ENCODE results near the gene THUMPD1.
"Not testable (repeated sequence)": the region's sequence is repeated elsewhere in the genome, so short reads cannot be mapped to it uniquely, and the experiment has no call there.

THUMPD1 gene

DNA sequence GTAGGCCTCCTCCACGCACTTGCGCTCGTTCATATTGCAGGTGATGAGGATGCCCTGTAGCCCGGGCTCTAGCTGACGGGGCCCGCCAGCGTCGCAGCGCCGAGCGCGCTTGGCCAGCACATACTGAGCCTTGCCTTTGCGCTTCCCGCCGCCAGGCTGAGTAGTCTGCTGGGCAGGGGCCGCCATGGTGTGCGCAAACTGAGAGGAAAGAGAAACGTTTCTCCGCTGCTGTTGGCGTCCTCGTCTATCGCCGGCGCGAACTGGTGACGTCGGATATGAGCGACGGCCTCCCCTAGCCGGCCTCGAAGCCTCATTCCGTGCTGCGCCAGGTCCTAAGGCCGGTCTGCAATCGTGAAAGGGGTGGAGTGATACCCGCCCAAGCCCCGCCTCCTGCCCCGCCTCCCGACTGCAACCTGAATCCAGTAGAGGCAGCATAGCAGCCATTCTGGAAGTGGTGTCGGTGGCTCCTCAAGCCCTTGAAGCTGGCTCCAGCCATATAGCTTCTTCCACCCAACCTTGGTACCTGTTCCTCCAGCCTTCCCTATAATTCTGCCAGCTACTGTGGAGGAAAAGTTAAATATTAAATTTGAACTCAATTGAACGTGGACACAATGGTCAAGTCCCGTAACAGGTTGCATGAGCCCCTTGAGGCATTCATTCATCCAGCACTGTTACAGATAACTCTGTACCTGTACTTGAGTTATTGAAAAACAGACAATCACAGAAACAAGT lies at the start of gene THUMPD1:
Gene THUMPD1, minus strand, starts transcription at position 265 of the 732 bp plus-strand sequence. Its CDS starts 79 bp downstream, at position 186.
- in situ Hi-C loops (cut with MboI; ENCODE audit: low sequenced_read_pairs) = no loop called here

DNA sequence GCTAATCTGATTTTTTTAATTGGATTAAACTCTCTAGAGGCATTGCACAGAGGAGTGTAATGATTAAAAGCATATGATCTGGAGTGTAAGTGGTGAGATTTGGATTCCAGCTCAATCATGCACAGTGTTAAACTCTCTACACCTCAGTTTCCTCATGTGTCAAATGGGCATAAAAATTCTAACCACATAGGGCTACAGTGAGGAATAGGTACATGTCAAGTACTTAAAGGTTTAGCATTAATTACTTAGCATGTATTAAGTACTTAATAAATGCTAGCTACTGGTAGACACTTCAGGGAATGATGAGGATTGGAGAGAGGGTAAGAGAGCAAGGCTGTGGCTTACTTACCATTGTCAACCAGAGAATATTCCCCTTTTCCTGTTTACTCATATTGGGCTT lies 47.5 kb upstream of the THUMPD1 start:
- in situ Hi-C loops (cut with MboI; ENCODE audit: low sequenced_read_pairs) = no loop called here

DNA sequence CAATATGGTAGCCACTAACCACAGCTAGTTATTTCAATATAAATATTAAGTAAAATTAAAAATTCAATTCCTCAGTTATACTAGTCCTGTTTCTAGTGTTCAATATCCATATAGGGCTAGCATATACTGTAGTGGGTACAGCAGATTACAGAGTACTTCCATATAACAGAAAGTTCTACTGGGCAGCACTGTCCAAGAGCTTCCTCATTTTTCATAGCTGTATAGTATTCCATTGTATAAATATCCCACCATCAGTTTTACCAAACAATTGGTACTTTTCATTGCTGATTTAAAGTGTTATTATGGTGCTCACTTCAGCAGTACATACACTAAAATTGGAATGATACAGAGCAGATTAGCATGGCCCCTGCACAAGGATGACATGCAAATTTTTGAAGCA lies 42.6 kb upstream of the THUMPD1 start:
- in situ Hi-C loops (cut with MboI; ENCODE audit: low sequenced_read_pairs) = no loop called here

DNA sequence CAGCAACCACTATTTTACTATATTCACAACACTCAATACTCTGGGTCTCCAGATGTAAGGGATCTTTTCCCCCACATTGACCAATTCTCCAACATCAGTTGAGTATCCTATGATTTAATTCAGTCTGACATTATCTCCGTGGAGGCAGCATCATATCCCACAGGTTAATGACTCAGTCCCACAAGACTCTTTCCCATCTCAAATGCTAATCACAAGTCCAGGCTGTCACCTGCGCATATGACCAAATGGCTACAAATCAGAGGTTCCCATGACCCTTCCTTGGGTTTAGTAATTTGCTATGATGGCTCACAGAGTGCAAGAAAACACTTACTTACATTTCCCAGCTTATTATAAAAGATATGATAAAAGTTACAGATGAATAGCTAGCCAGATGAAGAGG lies 40.9 kb upstream of the THUMPD1 start:
- in situ Hi-C loops (cut with MboI; ENCODE audit: low sequenced_read_pairs) = no loop called here

DNA sequence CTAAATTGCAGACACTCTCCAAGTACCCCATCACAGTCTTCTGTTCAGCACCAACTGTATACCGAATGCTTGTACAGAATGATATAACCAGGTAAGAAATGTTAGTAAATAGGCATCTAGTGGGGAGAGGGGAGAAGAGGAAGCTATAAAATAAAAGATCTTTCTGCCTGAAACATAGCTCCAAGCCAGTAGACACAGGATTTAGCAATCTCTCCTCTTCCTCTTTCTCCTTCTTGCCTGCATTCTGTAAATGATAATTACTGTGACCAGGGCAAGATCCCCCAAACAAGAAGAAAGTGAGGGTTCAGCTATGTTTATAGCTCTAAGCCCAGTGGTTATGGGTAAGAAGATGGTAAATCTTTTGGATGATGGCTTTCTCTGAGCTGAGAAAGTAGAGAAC lies 40.1 kb upstream of the THUMPD1 start:
- in situ Hi-C loops (cut with MboI; ENCODE audit: low sequenced_read_pairs) = no loop called here

GRCh38 chr16:20774703-20775362 lies 33.2 kb upstream of the THUMPD1 start:
- in situ Hi-C loops (cut with MboI; ENCODE audit: low sequenced_read_pairs) = no loop called here

DNA sequence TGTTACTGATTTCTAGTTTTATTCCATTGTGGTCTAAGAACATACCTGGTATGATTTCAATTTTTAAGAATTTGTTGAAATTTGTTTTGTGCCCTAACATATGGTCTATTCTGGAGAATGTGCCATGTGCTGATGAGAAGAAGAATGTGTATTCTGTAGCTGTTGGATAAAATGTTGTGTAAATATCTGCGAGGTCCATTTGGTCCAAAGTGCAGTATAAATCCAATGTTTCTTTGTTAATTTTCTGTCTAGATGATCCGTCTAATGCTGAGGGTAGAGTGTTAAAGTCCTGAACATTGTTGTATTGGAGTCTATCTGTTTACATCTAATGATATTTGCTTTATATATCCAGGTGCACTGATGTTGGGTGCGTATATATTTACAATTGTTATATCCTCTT lies 32.1 kb upstream of the THUMPD1 start:
- in situ Hi-C loops (cut with MboI; ENCODE audit: low sequenced_read_pairs) = no loop called here

- in situ Hi-C loops (cut with MboI; ENCODE audit: low sequenced_read_pairs) = no loop called here
These were observed 27.2 kb upstream of the THUMPD1 start for GRCh38 chr16:20768818-20769217.

DNA sequence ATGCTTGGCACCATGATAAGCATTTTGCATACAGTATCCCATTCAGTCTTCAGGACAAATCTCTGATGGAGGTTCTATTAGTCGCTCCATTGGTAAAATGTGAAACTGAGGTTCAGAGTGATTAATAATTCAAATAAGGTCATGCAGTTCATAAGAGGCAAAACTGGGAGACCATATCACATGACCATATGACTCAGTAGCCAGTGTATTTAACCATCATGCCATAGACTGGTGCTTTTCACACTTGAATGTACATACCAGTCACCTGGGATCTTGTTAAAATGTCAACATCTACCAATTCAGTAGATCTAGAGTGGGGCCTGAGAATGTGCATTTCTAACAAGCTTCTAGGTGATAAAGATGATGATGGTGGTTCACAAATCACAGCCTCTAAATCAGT lies 26.5 kb upstream of the THUMPD1 start:
- in situ Hi-C loops (cut with MboI; ENCODE audit: low sequenced_read_pairs) = no loop called here

DNA sequence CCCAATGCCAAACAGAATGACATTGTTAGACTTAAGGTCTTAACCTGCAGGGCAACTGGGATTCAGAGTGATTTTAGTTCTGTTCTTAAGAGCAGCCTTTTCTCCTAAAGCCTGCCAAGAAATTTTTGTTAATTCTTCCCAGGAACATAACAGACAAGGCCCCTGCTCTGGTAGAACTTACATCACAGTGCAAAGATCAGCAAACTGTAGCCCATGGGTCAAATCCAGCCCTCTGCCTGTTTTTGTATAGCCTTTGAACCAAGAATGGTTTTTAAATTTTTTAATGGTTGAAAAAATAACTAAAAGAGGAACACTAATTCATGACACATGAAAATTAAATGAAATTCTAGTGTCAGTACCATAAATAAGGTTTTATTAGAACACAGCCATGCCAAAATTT lies 26.0 kb upstream of the THUMPD1 start:
- in situ Hi-C loops (cut with MboI; ENCODE audit: low sequenced_read_pairs) = no loop called here

- in situ Hi-C loops (cut with MboI; ENCODE audit: low sequenced_read_pairs) = no loop called here
These were observed 24.7 kb upstream of the THUMPD1 start for GRCh38 chr16:20766294-20766693.

- in situ Hi-C loops (cut with MboI; ENCODE audit: low sequenced_read_pairs) = no loop called here
These were observed 24.1 kb upstream of the THUMPD1 start for GRCh38 chr16:20765732-20766131.

DNA sequence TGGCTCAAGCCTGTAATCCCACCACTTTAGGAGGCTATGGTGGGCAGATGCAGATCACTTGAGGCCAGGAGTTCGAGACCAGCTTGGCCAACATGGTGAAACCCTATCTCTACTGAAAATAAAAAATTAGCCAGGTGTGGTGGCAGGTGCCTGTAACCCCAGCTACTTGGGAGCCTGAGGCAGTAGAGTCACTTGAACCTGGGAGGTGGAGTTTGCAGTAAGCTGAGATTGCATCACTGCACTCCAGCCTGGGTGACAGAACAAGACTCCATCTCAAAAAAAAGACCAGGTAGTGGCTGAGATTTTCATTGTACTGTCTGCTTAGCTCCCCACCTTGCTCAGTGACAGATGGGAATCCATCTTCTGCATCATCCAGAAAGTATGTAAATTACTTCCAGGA lies 22.8 kb upstream of the THUMPD1 start:
- in situ Hi-C loops (cut with MboI; ENCODE audit: low sequenced_read_pairs) = not testable (repeated sequence)

- in situ Hi-C loops (cut with MboI; ENCODE audit: low sequenced_read_pairs) = no loop called here
These were observed 22.0 kb upstream of the THUMPD1 start, which contains the start of gene ACSM3 for GRCh38 chr16:20763461-20764232. TSS of gene ACSM3 (plus strand) at chr16:20764014. CDS start at chr16:20770035, 6,021 bp downstream.

GRCh38 chr16:20762404-20763123 lies 20.9 kb upstream of the THUMPD1 start:
- in situ Hi-C loops (cut with MboI; ENCODE audit: low sequenced_read_pairs) = no loop called here

- in situ Hi-C loops (cut with MboI; ENCODE audit: low sequenced_read_pairs) = no loop called here
These were observed 19.6 kb upstream of the THUMPD1 start for GRCh38 chr16:20761175-20761574.

DNA sequence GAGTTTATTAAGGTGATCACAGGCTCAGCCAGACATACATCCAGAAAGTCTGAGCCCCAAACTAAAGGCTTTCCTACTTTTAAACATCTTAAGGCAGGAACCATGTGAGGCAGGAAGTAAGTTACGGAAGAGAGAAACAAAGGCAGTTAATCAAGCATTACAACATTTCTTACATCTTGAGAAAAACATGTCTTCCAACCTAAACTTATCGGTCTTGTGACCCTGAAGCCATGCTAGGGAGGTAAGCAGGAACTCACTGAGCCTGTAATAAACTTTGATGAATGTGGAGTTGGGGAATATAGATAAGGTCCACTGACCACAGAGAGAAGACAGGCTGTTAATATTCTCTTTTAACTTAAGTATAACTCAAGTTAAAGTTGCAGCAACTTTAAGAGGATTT lies 18.7 kb upstream of the THUMPD1 start:
- in situ Hi-C loops (cut with MboI; ENCODE audit: low sequenced_read_pairs) = no loop called here

- in situ Hi-C loops (cut with MboI; ENCODE audit: low sequenced_read_pairs) = not testable (repeated sequence)
These were observed 14.2 kb upstream of the THUMPD1 start for GRCh38 chr16:20755799-20756198.

DNA sequence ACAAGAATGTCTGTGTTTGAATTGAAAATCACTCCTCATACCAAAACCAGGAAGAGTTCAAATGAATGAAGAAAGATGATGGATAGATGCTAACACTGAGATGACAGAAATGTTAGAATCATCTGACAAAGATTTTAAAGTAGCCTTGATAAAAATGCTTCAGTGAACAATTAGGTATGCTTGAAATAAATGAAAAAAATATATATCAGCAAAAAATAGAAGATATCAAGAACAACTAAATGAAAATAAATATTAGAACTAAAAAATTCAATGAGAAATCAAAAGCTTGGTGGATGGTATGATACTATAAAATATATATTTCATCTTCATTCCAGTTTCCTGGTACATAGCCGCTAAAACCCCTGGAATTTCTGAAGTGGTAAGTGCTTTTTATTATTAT lies 13.6 kb upstream of the THUMPD1 start:
- in situ Hi-C loops (cut with MboI; ENCODE audit: low sequenced_read_pairs) = no loop called here

GRCh38 chr16:20753727-20754126 lies 12.1 kb upstream of the THUMPD1 start:
- in situ Hi-C loops (cut with MboI; ENCODE audit: low sequenced_read_pairs) = no loop called here

DNA sequence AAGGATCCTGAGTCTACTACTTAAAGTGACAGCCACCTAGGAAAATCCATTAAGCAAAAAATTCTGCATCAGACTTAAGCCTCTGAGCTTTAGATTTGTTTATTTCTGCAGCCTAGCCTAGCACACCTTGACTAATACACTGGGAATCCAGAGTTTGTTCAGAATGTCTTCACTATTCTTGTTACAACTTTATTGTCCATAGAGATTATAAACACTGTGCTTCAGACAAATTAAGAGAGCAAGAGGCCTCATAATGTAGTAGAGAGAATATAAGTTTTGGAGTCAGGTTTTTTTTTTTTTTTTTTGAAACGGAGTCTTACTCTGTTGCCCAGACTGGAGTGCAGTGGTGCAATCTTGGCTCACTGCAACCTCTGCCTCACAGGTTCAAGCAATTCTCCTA lies 8.9 kb upstream of the THUMPD1 start:
- in situ Hi-C loops (cut with MboI; ENCODE audit: low sequenced_read_pairs) = no loop called here
